Measurements from ENCODE around the gene ABCC1. TPM values are rescaled to one million over a fixed set of nuclear protein-coding genes. Genes with fewer than 3 reads are reported as not detected.

The ABCC1 gene
- total RNA-seq, 2 donors from 2014 or later = 33.4 to 87.7 TPM

- over 99% methylated on average over 9 of the region's 9 CpGs for WGBS
- H3K27me3 ChIP-seq (replicated peaks; ENCODE audit: insufficient read depth) = no peaks in the 10 kb centered on the region
- no peak overlapping the region for H3K27ac ChIP-seq
- intact Hi-C loops (cut with DNase I) = no loop called here
- no peak overlapping the region for H3K4me3 ChIP-seq
- no peaks in the 10 kb centered on the region for H3K36me3 ChIP-seq
- no peak for DNase-seq (ENCODE audit: low spot score)
- no peaks in the 10 kb centered on the region for H3K4me1 ChIP-seq (replicated peaks)
- no peaks in the 10 kb centered on the region for H3K9me3 ChIP-seq
- TF ChIP-seq POLR2AphosphoS5 (IDR thresholded peaks at IDR 0.05) (no peak), CTCF (IDR thresholded peaks at IDR 0.05) (no peak), POLR2A (IDR thresholded peaks at IDR 0.05) (no peak)
Observed at GRCh38 chr16:15986261-15986660, 36.8 kb downstream of the ABCC1 start.

GRCh38 chr16:15988268-15989013 lies 39.0 kb downstream of the ABCC1 start:
- H3K4me3 ChIP-seq = no peak overlapping the region
- H3K36me3 ChIP-seq = no peaks in the 10 kb centered on the region
- 66% methylated on average over 5 of the region's 5 CpGs for WGBS
- TF ChIP-seq CTCF (IDR thresholded peaks at IDR 0.05) (no peak), POLR2A (IDR thresholded peaks at IDR 0.05) (no peak), POLR2AphosphoS5 (IDR thresholded peaks at IDR 0.05) (no peak)
- H3K9me3 ChIP-seq = no peaks in the 10 kb centered on the region
- DNase-seq (ENCODE audit: low spot score) = no peak
- intact Hi-C loops (cut with DNase I) = no loop called here
- no peaks in the 10 kb centered on the region for H3K4me1 ChIP-seq (replicated peaks)
- no peak overlapping the region for H3K27ac ChIP-seq
- H3K27me3 ChIP-seq (replicated peaks; ENCODE audit: insufficient read depth) = no peaks in the 10 kb centered on the region

GRCh38 chr16:15990902-15991301 lies 41.5 kb downstream of the ABCC1 start:
- DNase-seq (ENCODE audit: low spot score) = no peak
- Histone ChIP-seq H3K9me3 (no peaks in the 10 kb centered on the region), H3K36me3 (no peaks in the 10 kb centered on the region), H3K4me1 (replicated peaks) (no peaks in the 10 kb centered on the region), H3K27ac (no peak overlapping the region), H3K4me3 (no peak overlapping the region), H3K27me3 (replicated peaks; ENCODE audit: insufficient read depth) (no peaks in the 10 kb centered on the region)
- WGBS = 93% methylated on average over 14 of the region's 14 CpGs
- intact Hi-C loops (cut with DNase I) = no loop called here
- TF ChIP-seq CTCF (IDR thresholded peaks at IDR 0.05) (no peak), POLR2A (IDR thresholded peaks at IDR 0.05) (no peak), POLR2AphosphoS5 (IDR thresholded peaks at IDR 0.05) (no peak)

- WGBS = 94% methylated on average over 4 of the region's 4 CpGs
- H3K27ac ChIP-seq = no peak overlapping the region
Observed at GRCh38 chr16:15993128-15993527, 43.7 kb downstream of the ABCC1 start.

More at GRCh38 chr16:15993128-15993527, 43.7 kb downstream of the ABCC1 start:
- intact Hi-C loops (cut with DNase I) = no loop called here
- TF ChIP-seq POLR2A (IDR thresholded peaks at IDR 0.05) = no peak
- TF ChIP-seq POLR2AphosphoS5 (IDR thresholded peaks at IDR 0.05) = no peak
- TF ChIP-seq CTCF (IDR thresholded peaks at IDR 0.05) = no peak
- Histone ChIP-seq H3K4me3 (no peak overlapping the region), H3K4me1 (replicated peaks) (no peaks in the 10 kb centered on the region), H3K27me3 (replicated peaks; ENCODE audit: insufficient read depth) (no peaks in the 10 kb centered on the region), H3K36me3 (no peaks in the 10 kb centered on the region), H3K9me3 (no peaks in the 10 kb centered on the region)
- no peak for DNase-seq (ENCODE audit: low spot score)
